Urothelium cell line (cell line): ENCODE results near the gene RANBP17.
A peak's percentile ranks its signal among the peaks of the same experiment; 100 is the strongest.
"Not testable (repeated sequence)": the region's sequence is repeated elsewhere in the genome, so short reads cannot be mapped to it uniquely, and the experiment has no call there.

Experiments
- DNase-seq: peaks from one replicate; pipeline ENCODE4 v3.0.0; 2011; ENCODE audit warnings: low spot score, mixed read lengths
- FAIRE-seq: peaks from 2 replicates; lab custom pipeline; 2011; peaks lifted over from hg19 to GRCh38; lab: Jason Lieb, UNC

RANBP17 gene

GRCh38 chr5:170937914-170938313 lies 76.1 kb downstream of the RANBP17 start:
- FAIRE-seq, result no peak
- DNase-seq, result no peak

GRCh38 chr5:170939178-170939577 lies 77.4 kb downstream of the RANBP17 start:
- FAIRE-seq (no peak), DNase-seq (no peak)

- peak; percentile 30 for FAIRE-seq
Observed at GRCh38 chr5:170941788-170942187, 80.0 kb downstream of the RANBP17 start.

GRCh38 chr5:170945275-170945674 lies 83.5 kb downstream of the RANBP17 start:
- FAIRE-seq, result no peak

More at GRCh38 chr5:170941788-170942187, 80.0 kb downstream of the RANBP17 start:
- no peak for DNase-seq

GRCh38 chr5:170960567-170960966 lies 98.7 kb downstream of the RANBP17 start:
- DNase-seq (no peak), FAIRE-seq (no peak)

More at GRCh38 chr5:170945275-170945674, 83.5 kb downstream of the RANBP17 start:
- DNase-seq, result no peak

- DNase-seq, result no peak
- no peak for FAIRE-seq
Observed at GRCh38 chr5:170963521-170963920, 101.7 kb downstream of the RANBP17 start.

GRCh38 chr5:170974461-170974860 lies 112.6 kb downstream of the RANBP17 start:
- FAIRE-seq (no peak), DNase-seq (no peak)

- not testable (repeated sequence) for DNase-seq, FAIRE-seq
Observed at GRCh38 chr5:170980261-170980660, 118.4 kb downstream of the RANBP17 start.

- FAIRE-seq, result no peak
- DNase-seq, result no peak
Observed at GRCh38 chr5:170985486-170985885, 123.7 kb downstream of the RANBP17 start.

- FAIRE-seq (no peak), DNase-seq (no peak)
Observed at GRCh38 chr5:170986598-170986997, 124.8 kb downstream of the RANBP17 start.

GRCh38 chr5:170993476-170993875 lies 131.7 kb downstream of the RANBP17 start:
- no peak for DNase-seq
- FAIRE-seq, result no peak

- no peak for DNase-seq
- FAIRE-seq, result no peak
Observed at GRCh38 chr5:171010086-171010485, 148.3 kb downstream of the RANBP17 start.

- FAIRE-seq (no peak), DNase-seq (no peak)
Observed at GRCh38 chr5:171010816-171011215, 149.0 kb downstream of the RANBP17 start.

GRCh38 chr5:171023508-171023907 lies 161.7 kb downstream of the RANBP17 start:
- FAIRE-seq, result no peak
- DNase-seq, result no peak

GRCh38 chr5:171024084-171024483 lies 162.3 kb downstream of the RANBP17 start:
- FAIRE-seq, result no peak
- DNase-seq, result no peak

- FAIRE-seq, result no peak
Observed at GRCh38 chr5:171029401-171029800, 167.6 kb downstream of the RANBP17 start.

GRCh38 chr5:171031977-171032376 lies 170.2 kb downstream of the RANBP17 start:
- FAIRE-seq (no peak), DNase-seq (no peak)

More at GRCh38 chr5:171029401-171029800, 167.6 kb downstream of the RANBP17 start:
- DNase-seq, result no peak

GRCh38 chr5:171032435-171032973 lies 170.7 kb downstream of the RANBP17 start:
- DNase-seq (no peak), FAIRE-seq (no peak)

- not testable (repeated sequence) for DNase-seq, FAIRE-seq
Observed at GRCh38 chr5:171041893-171042292, 180.1 kb downstream of the RANBP17 start.

GRCh38 chr5:171050916-171051315 lies 189.1 kb downstream of the RANBP17 start:
- FAIRE-seq (no peak), DNase-seq (no peak)

- FAIRE-seq (peak; percentile 23), DNase-seq (no peak)
Observed at GRCh38 chr5:171055875-171056454, 194.1 kb downstream of the RANBP17 start.

- no peak for DNase-seq
- FAIRE-seq, result no peak
Observed at GRCh38 chr5:171067540-171068130, 205.8 kb downstream of the RANBP17 start.
